ENCODE measurements around the gene MAJIN.
"Not testable (repeated sequence)": the region's sequence is repeated elsewhere in the genome, so short reads cannot be mapped to it uniquely, and the experiment has no call there.

Gene MAJIN

DNA sequence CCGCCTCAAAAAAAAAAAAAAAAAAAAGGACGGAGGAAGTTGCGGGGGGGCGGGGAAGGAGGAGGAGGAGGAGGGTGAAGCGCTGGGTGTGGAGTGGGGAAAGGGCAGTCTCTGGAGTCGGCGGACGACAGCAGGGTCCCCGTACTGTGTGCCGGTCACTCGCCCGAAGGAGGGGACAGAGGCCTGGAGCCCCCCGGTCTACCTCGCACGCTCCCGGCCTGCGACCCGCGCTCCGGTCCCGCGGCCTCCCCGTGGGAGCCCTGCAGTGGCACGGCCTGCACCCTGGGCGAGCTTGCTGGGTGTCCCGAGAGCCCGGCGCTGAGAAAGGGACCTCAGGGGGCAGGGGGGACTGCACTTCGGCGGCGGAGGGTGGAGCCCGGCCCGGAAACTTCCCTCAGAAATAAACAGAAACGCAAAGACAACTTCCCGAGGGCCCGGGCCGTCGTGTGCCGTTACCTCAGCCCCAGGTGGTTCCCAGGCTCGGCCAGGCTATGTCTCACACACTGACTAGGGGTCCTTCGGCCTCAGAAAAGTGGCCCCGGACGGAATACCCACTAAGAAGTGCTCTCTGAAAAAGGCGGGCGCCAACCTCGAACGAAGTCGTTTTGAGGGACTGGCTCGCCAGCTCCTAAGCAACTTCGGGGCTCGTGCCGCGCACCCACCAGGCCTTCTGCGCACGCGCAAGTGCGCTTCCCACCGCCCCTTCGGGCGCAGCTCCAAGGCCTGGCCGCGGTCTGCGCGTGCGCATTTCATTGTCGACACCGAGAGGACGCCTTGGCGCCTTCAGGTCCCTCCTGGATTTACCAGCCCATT is at the start of gene MAJIN:
Gene MAJIN (minus strand): TSS at position 688 of the 813 bp plus-strand sequence. CDS start 12,703 bp downstream, outside the sequence.
- peak; percentile 67 for DNase-seq (ENCODE audit: low spot score)

DNA sequence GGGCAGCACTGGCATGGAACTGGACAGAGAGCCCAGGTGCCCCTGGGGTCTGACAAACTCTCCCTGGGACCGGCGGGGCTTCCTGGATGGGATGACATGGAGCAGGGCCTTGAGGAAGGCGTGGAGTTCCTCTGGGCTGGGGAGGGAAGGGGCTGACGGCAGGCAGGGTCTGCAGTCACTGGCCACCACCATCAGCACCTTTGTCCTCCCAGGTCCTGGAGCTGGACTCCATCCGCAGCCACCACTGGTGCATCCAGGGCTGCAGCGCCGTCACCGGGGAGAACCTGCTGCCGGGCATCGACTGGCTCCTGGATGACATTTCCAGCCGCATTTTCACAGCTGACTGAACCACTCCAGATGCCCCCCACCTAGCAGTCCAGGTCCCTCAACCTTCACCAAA is 49.6 kb upstream of the MAJIN start:
- no peak for DNase-seq (ENCODE audit: low spot score)

DNA sequence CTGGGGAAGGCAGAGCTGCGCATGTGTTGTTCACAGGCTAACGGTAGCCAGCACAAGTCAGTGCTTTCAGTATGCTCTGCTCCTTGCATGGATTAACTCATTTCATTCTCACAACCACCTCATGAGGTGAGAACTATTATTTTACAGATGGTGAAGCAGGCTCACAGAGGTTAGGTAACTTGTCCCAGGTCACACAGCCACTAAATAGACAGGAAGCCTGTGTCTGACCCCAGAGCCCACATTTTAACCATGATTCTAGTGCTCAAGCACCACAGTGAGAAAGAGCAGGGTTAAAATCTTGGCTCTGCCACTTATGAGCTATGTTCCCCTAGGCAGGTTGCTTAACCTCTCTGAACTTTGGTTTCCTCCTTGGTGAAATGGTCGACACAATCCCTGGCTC is 49.1 kb upstream of the MAJIN start:
- no peak for DNase-seq (ENCODE audit: low spot score)

DNA sequence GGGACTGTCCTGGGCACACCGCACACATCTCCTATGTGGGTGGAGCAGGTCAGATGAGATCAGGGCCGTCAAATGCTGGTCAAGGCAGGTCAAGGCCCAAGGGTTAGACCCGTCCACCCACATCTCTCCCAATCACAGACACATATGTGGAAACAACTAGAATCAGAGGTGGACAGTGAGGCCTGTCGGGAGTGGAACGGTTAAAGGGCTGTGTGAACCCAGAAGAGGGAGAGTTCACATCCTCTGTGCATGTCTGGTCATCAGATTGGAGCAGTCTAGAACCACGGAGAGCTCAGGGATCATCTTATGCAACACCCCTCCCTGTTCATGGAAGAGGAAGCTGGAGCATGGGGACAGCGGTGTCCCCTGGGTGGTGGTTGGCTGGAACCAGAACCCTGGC is 47.9 kb upstream of the MAJIN start:
- no peak for DNase-seq (ENCODE audit: low spot score)

- no peak for DNase-seq (ENCODE audit: low spot score)
These were observed 46.0 kb upstream of the MAJIN start for GRCh38 chr11:65017937-65018336.

GRCh38 chr11:65016705-65017104 is 44.8 kb upstream of the MAJIN start:
- DNase-seq (ENCODE audit: low spot score): no peak

DNA sequence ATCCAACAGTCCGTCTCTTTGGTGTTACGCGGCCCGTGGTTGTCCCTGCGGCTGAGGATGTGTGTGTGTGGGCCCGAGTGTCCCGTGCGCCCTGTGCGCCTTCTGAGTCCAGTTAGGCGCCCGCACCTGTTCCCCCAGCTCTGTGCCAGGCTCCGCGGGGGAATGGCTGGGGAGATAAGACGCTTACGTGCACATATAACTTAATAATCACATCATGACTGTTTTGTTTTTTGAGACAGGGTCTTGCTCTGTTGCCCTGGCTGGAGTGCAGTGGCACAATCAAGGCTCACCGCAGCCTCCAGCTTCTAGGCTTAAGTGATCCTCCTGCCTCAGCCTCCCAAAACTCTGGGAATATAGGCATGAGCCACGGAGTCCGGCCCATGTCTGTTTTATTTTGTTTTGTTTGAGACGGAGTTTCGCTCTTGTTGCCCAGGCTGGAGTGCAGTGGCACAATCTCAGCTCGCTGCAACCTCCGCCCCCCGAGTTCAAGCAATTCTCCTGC is 42.9 kb upstream of the MAJIN start:
- no peak for DNase-seq (ENCODE audit: low spot score)

DNA sequence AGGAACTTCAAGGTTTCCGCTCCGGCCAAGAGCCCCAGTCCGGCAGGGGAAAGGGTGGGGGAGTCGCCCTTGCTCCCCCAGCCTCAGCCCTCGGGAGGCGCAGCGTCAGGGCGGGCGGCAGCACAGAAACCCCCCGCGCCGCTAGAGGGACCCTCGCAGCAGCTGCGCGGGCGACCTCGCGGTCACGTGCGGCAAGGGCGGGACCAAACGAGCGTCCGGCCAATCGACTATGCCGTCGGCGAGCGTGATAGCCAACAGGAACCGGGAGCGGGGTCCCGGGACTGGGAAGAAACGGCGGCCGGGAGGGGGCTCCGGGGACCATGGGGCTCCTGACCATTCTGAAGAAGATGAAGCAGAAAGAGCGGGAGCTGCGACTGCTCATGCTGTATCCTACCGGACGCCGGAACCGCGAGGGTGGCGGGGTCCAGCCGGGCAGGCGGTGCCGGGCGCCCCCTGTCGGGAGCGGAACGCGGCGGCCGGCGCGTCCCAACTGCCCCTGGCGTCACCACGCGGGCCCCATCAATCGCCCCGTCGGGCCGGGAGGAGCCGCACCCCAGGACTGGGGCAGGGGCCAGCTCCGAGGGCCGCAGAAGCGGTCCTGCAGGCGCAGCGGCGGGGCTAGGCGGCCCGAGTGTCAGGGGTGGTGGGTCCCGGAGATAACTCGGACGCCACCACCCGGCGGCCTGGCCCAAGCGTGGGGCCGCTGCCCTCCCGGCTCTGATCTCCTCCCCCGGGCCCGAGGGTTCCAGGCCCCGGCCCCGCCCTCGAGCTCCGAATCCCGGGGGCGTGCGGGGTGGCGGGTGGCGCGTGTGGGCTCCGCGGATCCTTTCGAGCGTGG is 42.2 kb upstream of the MAJIN start, which contains the start of gene ARL2:
Gene ARL2 (plus strand): TSS at position 273 of the 838 bp plus-strand sequence. CDS start 48 bp downstream, at position 321.
- DNase-seq (ENCODE audit: low spot score): peak; percentile 83

GRCh38 chr11:65013130-65013887 is 41.4 kb upstream of the MAJIN start:
- DNase-seq (ENCODE audit: low spot score): peak; percentile 80

- no peak for DNase-seq (ENCODE audit: low spot score)
These were observed 37.0 kb upstream of the MAJIN start for GRCh38 chr11:65008873-65009272.

- no peak for DNase-seq (ENCODE audit: low spot score)
These were observed 36.1 kb upstream of the MAJIN start for GRCh38 chr11:65008016-65008415.

DNA sequence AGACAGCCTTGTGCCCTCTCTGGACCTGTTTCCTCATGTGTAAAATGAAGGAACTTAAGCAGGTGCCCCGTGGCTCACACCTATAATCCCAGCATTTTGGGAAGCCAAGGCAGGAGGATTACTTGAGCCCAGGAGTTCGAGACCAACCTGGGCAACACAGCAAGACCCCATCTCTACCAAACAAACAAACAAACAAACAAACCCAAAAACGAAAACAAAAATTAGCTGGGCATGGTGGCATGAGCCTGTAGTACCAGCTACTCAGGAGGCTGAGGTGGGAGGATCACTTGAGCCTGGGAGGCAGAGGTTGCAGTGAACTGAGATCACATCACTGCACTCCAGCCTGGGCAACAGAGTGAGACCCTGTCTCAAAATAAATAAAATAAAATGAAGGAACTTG is 32.1 kb upstream of the MAJIN start:
- DNase-seq (ENCODE audit: low spot score): not testable (repeated sequence)

DNA sequence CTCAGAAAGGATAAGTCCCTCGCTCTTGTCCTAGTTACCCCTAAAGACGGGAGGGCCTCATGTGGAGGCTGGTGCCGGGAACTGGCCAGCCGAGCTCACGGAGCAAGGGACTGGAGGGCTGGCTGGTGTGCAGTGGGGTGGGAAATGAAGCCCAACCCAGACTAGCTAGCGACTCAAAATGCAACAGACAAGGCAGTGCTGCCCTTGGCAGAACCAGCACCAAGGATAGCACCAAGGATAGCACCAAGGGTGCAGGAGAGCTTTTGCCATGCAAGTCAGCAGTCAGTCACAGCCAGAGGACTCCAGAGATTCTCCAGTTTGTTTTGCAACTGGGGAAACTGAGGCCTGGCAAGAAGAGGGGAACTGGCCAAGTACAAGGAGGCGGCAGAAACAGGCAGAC is 31.4 kb upstream of the MAJIN start:
- no peak for DNase-seq (ENCODE audit: low spot score)

DNA sequence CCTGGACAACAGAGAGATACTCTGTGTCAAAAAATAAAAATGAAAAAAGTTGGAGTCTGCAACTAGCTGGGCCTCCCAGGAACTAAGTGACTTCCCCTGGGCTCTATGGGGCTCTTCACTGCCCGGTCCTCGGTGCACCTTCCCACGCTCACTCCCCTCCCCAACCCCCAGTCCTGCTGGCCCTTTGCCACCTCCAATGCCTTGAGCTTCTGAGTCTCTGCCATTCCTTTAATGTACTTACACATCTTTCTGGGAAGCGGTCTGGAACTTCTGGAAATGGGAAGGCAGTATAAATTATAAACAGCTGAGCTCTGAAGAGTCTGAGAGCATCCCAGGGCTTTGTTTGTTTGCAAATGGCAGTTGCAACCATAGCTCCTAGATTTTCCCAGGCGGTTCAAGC is 30.8 kb upstream of the MAJIN start:
- DNase-seq (ENCODE audit: low spot score): no peak

GRCh38 chr11:64999478-64999877 is 27.6 kb upstream of the MAJIN start:
- DNase-seq (ENCODE audit: low spot score): no peak

- DNase-seq (ENCODE audit: low spot score): no peak
These were observed 27.0 kb upstream of the MAJIN start for GRCh38 chr11:64998690-64999431.

- DNase-seq (ENCODE audit: low spot score): no peak
These were observed 26.2 kb upstream of the MAJIN start for GRCh38 chr11:64998141-64998540.

- peak; percentile 71 for DNase-seq (ENCODE audit: low spot score)
These were observed 24.9 kb upstream of the MAJIN start, which contains the start of gene BATF2 for GRCh38 chr11:64996710-64997380. TSS of gene BATF2 (minus strand) at chr11:64996971. CDS start at chr11:64996914, 57 bp downstream.

DNA sequence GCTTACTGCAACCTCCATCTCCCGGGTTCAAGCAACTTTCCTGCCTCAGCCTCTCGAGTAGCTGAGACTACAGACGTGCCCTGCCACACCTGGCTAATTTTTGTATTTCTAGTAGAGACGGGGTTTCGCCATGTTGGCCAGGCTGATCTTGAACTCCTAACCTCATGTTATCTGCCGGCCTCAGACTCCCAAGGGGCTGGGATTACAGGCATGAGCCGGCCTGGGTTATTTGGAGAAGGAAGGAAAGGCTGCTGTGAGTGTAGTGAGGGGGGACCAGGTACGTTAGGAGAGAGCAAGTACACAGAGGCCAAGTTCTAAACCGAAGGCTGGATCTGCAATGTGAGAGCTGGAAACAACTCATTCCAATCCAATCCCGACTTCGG is 24.4 kb upstream of the MAJIN start:
- DNase-seq (ENCODE audit: low spot score): no peak

- no peak for DNase-seq (ENCODE audit: low spot score)
These were observed 22.4 kb upstream of the MAJIN start for GRCh38 chr11:64994318-64994717.

Data from pons (tissue), 1 donor.